ENCODE data around the gene PTK6. TPM values are rescaled to one million over a fixed set of nuclear protein-coding genes. Genes with fewer than 3 reads are reported as not detected.
A peak's percentile ranks its signal among the peaks of the same experiment; 100 is the strongest.

The PTK6 gene
- total and polyA plus RNA-seq, 2 of the 13 experiments (the other 11 are each of a cell fraction or from before 2014, with no cell fraction given) = 0.08 TPM; not detected in 1

DNA sequence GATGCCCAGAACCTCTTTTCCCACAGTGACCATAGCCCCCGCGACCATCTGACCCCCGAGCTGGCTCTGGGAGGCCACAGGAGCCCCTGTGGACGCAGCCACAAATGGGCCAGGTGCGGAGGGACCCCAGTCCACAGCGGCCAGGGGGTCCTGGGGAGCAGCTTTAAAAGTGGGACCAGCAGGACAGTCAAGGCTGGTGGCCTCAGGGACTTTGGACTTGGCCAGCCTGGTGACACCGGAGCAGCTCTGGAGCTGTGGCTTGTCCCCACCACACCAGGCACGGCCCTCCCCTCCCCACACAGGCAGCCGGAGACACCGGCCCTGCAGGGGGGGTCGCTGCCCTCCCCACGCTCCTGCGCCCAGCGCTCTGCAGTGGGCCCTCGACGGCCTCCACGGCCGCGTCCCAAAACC, 20.3 kb upstream of the PTK6 start (continued):
- no peak for TF ChIP-seq HOXA5 (CRISPR knock-in tag; IDR thresholded peaks at IDR 0.05)
- no peak for TF ChIP-seq DDIT3 (CRISPR knock-in tag; IDR thresholded peaks at IDR 0.05)
- TF ChIP-seq DMAP1 (CRISPR knock-in tag; IDR thresholded peaks at IDR 0.05) = no peak
- TF ChIP-seq DNMT1 (CRISPR knock-in tag; IDR thresholded peaks at IDR 0.05) = no peak; the same call in 1 of the 2 replicates
- TF ChIP-seq PHB2 (IDR thresholded peaks at IDR 0.05; ENCODE audit: partially characterized antibody) = no peak
- TF ChIP-seq SPEN (CRISPR knock-in tag; IDR thresholded peaks at IDR 0.05; ENCODE audit: low read depth) = peak; percentile 58; the same call in 1 of the 2 replicates
- TF ChIP-seq ZC3H13 (CRISPR knock-in tag; IDR thresholded peaks at IDR 0.05) = peak; percentile 64; the same call in 1 of the 2 replicates
- no peak for TF ChIP-seq ZKSCAN1 (IDR thresholded peaks at IDR 0.05; ENCODE audit: low read length)
- no peak for TF ChIP-seq ZBTB8A (CRISPR knock-in tag; IDR thresholded peaks at IDR 0.05; ENCODE audit: borderline replicate concordance, low read depth)
- no peak for TF ChIP-seq XRCC5 (optimal IDR thresholded peaks at IDR 0.05; ENCODE audit: low read length)
- no peak for TF ChIP-seq ZBTB25 (CRISPR knock-in tag; IDR thresholded peaks at IDR 0.05)
- TF ChIP-seq GMEB2 (CRISPR knock-in tag; IDR thresholded peaks at IDR 0.05; ENCODE audit: low read depth) = no peak
- TF ChIP-seq CSRNP1 (CRISPR knock-in tag; IDR thresholded peaks at IDR 0.05) = peak; percentile 84; the same call in 1 of the 2 replicates
- TF ChIP-seq, protein P1, sequence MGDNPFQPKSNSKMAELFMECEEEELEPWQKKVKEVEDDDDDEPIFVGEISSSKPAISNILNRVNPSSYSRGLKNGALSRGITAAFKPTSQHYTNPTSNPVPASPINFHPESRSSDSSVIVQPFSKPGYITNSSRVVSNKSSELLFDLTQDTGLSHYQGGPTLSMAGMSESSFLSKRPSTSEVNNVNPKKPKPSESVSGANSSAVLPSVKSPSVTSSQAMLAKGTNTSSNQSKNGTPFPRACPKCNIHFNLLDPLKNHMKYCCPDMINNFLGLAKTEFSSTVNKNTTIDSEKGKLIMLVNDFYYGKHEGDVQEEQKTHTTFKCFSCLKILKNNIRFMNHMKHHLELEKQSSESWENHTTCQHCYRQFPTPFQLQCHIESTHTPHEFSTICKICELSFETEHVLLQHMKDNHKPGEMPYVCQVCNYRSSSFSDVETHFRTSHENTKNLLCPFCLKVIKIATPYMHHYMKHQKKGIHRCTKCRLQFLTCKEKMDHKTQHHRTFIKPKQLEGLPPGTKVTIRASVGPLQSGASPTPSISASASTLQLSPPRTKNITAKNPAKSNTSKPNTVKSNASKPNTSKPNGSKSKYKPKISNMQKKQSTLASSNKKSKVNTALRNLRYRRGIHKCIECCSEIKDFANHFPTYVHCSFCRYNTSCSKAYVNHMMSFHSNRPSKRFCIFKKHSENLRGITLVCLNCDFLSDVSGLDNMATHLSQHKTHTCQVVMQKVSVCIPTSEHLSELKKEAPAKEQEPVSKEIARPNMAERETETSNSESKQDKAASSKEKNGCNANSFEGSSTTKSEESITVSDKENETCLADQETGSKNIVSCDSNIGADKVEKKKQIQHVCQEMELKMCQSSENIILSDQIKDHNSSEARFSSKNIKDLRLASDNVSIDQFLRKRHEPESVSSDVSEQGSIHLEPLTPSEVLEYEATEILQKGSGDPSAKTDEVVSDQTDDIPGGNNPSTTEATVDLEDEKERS (CRISPR knock-in tag; IDR thresholded peaks at IDR 0.05) = no peak
- peak; percentile 63 for TF ChIP-seq SRSF1 (optimal IDR thresholded peaks at IDR 0.05; ENCODE audit: low read depth, low read length)
- no peak for TF ChIP-seq PHF21A (CRISPR knock-in tag; IDR thresholded peaks at IDR 0.05)
- TF ChIP-seq MTA1 (CRISPR knock-in tag; IDR thresholded peaks at IDR 0.05; ENCODE audit: borderline replicate concordance) = peak; percentile 67; the same call in 1 of the 2 replicates
- no peak for TF ChIP-seq SMYD3 (CRISPR knock-in tag; IDR thresholded peaks at IDR 0.05)
- TF ChIP-seq, protein P2, sequence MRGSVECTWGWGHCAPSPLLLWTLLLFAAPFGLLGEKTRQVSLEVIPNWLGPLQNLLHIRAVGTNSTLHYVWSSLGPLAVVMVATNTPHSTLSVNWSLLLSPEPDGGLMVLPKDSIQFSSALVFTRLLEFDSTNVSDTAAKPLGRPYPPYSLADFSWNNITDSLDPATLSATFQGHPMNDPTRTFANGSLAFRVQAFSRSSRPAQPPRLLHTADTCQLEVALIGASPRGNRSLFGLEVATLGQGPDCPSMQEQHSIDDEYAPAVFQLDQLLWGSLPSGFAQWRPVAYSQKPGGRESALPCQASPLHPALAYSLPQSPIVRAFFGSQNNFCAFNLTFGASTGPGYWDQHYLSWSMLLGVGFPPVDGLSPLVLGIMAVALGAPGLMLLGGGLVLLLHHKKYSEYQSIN (CRISPR knock-in tag; IDR thresholded peaks at IDR 0.05; ENCODE audit: borderline replicate concordance) = no peak
- TF ChIP-seq ZNF660 (CRISPR knock-in tag; IDR thresholded peaks at IDR 0.05; ENCODE audit: borderline replicate concordance, low read depth) = no peak
- 0 out of 2 replicates have a peak, but pooled peaks have one; percentile 22 for TF ChIP-seq THAP8 (CRISPR knock-in tag; IDR thresholded peaks at IDR 0.05; ENCODE audit: borderline replicate concordance)

All from HepG2 (cell line).